HuH-7.5 (cell line): ENCODE results near the gene ZNF701.
"Not testable (repeated sequence)": the region's sequence is repeated elsewhere in the genome, so short reads cannot be mapped to it uniquely, and the experiment has no call there.

Source experiments
- DNase-seq: peaks from one replicate; pipeline ENCODE4 v3.0.0; 2011; ENCODE audit warnings: low spot score

Gene ZNF701

GRCh38 chr19:52566588-52566987 lies 3.5 kb upstream of the ZNF701 start:
- DNase-seq = no peak

DNA sequence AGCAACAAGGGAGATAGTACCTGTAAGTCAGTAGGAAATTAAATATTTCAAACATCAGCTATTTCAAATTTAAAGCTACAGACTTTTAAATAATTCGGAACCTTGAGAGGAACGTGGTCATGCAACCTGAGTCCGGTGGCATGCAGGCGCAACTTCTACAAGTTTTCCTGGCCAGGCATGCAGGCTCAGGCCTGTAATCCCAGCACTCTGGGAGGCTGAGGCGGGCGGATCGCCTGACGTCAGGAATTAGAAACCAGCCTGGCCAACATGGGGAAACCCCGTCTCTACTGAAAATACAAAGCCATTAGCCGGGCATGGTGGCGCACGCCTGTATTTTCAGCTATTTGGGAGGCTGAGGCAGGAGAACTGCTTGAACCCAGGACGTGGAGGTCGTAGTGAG lies 2.2 kb upstream of the ZNF701 start:
- no peak for DNase-seq

- not testable (repeated sequence) for DNase-seq
Observed at GRCh38 chr19:52569638-52569999, 468 bp upstream of the ZNF701 start.

DNA sequence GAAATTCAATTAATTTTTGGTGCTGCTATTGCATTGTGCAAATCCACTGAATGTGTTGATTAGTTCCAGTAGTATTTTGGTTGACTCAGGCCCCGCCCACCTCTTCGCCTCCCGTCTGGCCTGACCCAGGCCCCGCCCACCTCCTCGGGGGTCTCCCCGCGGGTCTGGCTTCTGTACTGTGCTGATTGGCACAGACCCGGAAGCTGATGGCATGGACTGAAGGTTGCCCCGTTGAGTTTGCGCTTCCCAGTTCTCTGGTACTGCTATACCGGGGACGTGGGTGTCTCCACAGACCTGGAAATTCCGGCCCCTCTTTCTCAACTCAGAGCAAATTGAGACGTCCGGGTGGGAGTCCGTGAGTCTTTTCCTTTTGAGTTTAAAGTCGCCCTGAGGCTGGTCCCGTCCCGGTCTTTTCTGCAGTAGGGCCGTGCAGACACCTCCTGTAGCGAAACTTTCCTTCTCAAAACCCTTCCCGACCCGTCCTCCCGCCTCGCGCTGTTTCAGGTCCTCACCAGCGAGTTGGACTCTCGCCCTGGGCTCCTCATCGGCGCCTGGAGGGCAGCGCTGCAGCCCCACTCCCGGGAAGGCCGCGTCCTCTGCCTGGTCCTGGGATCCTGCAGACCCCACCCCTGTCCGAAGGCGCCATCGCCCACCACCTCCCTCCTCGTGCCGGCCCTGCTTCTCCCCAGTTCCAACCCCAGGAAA lies 14.8 kb downstream of the ZNF701 start:
- DNase-seq = no peak

DNA sequence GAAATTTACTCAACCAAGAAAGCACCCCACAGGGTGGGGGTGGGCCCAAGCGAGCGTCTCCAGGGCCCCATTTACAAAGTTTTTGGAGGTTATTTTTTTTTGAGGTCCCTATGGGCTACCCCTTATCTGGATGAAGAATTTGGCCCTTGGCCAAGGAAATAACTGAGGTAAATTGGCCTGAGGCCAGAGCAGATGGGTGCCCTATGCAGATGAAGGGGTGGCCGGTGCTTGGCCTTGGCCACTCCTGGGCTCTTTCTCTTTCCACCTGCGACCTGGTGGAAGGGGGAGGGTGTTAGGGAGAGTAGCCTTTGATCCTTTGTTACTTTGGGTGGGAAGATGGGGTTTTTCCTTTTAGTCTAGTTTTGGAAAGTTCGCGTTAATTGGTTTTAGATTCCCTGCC lies 15.5 kb downstream of the ZNF701 start:
- no peak for DNase-seq

DNA sequence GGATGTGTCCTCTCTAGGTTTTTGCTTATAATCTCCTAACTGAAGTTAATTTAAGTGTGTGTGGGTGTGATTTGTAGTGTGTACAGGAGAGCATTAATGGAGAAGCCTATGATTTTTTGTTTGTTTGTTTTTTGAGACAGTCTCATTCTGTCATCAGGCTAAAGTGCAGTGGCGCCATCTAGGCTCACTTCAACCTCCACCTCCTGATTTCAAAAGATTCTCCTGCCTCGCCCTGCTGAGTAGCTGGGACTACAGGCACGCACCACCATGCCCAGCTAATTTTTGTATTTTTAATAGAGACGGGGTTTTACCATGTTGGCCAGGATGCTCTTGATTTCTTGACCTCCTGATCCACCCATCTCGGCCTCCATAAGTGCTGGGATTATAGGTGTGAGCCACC lies 20.6 kb downstream of the ZNF701 start:
- no peak for DNase-seq

GRCh38 chr19:52592301-52592700 lies 22.2 kb downstream of the ZNF701 start:
- no peak for DNase-seq

GRCh38 chr19:52593441-52593840 lies 23.4 kb downstream of the ZNF701 start:
- not testable (repeated sequence) for DNase-seq

DNA sequence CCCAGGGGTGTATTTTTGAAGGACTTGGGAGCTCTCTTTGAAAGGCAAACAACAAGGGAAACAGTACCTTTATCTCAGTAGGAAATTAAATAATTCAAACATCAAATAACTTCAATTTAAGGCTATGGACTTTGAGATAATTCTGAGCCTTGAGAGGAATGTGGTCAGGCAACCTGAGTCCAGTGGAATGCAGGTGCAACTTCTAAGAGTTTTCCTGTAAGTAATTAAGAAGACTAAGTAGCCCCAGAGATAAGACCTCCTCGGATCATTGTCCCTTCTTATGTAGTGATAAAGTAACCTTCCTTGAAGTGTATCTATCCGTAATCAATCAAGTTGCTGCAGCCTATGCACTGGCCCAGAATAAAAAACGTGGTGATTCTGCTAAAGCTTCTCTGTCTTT lies 29.2 kb downstream of the ZNF701 start:
- no peak for DNase-seq

GRCh38 chr19:52600639-52601024 lies 30.5 kb downstream of the ZNF701 start:
- DNase-seq = no peak

DNA sequence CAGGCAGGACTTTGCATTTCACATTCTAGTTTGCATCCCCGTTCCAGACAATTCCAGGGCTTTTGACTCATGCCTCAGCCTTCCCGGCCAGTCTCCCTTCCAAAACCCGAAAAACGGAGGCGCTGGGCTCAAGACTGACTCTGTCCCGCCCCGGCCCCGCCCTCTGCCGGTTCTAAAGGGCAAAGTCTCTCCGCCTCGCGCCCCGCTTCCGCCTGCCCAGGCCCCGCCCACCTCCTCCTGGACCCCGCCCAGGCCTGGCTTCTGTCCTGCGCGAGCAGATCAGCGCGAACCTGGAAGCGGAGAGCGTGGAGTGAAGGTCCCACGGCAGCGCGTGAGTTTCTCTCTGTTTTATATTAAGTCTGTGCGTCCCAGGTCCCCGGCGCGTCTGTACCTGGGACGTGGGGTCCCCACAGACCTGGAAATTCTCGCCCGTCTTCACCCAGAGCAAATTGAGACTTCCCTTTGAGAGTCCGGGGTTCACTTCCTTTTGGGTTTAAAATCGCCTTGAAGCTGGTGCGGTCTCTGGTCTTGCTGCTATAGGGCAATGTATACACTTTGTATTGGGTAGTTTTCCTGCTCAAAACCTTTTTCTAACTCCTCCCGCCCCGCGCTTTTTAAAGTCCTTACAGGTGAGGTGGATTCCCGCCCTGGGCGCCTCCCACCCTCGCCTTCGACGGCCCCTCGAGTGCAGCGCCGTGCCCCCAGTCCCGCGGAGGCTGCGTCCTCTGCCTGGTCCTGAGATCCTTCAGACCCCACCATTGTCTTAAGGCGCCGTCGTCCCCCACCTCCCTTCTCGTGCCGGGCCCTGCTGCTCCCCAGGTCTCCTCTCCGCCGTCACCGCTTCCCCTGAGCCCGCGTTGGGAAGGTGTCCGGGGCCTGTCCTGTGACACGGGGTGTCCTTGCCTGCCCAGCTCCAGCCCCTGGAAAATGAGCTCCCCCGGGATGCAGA lies 31.2 kb downstream of the ZNF701 start:
- DNase-seq = peak; percentile 80

DNA sequence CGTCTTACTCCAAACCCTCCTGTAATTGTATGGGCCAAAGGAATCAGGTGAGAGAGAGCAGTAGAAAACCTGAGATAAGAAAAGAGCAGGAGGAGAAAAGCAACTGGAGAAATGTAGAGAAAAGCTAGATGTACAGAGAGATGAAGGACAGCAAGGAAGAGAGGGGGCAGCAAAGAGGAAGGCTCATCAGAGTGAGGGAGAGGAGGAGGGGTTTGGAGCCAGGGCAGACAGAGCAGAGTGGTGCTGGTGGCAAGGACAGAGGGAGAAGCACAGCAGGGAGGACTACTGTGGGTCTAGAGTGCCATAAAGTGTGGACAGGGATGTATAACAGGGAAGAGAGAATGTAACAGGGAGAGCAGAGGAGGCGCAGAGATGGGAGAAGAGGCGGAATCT lies 31.9 kb downstream of the ZNF701 start:
- not testable (repeated sequence) for DNase-seq

GRCh38 chr19:52602941-52603340 lies 32.9 kb downstream of the ZNF701 start:
- DNase-seq = no peak

DNA sequence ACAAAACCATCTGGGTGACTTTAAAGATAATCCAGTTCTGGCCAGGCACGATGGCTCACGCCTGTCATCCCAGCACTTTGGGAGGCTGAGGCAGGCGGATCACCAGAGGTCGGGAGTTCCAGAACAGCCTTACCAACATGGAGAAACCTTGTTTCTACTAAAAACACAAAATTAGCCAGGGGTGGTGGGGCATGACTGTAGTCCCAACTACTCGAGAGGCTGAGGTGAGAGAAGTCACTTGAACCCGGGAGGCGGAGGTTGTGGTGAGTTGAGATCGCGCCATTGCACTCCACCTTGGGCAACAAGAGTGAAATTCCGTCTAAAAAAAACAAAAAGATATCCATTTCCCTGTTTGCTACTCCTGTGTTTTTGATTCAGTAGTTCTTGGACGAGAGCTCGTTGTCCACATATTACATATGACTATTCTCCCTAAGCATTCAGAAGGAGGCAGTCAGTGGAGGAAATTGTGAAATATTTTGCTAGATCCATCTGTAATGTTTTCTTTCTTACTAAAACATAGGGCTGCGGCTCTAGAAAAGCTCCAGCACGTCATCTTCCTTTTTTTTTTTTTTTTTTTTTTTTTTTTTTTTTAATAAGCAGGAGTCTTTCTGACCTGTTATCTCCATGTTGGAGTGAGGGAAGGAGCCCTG lies 33.6 kb downstream of the ZNF701 start:
- DNase-seq = no peak

DNA sequence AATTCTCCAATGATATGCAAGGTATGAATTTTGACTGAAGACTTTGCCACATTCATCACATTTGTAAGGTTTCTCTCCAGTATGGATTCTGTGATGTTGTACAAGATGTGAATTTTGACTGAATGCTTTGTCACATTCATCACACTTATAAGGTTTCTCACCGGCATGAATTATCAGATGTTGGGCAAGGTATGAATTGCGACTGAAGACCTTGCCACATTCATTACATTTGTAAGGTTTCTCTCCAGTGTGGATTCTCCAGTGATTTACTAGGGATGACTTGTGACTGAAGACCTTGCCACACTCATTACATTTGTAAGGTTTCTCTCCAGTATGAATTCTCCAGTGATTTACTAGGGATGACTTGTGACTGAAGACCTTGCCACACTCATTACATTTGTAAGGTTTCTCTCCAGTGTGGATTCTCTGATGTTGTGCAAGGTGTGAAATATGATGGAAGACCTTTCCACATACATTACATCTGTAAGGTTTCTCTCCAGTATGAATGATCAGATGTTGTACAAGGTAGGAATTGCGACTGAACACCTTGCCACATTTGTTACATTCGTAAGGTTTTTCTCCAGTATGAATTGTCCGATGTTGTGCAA lies 43.3 kb downstream of the ZNF701 start:
- no peak for DNase-seq

- no peak for DNase-seq
Observed at GRCh38 chr19:52621376-52621775, 51.3 kb downstream of the ZNF701 start.

DNA sequence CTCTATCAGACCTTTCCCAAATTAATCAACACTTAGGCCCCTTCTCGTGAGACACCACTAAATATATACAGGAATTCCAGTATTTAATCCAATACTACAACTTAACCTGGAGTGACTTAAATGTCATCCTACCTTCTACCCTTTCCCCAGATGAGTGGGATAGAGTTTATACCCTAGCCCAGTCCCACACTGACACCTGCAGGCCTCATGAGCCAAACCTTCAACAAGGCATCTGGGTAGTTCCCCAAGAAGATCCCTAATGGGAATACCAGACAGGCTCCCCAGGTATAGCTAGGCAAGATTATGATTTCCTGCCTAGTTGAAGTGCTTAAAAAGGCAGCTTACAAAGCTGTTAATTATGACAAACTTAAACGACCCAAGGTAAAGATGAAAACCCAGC lies 52.2 kb downstream of the ZNF701 start:
- no peak for DNase-seq

- DNase-seq = no peak
Observed at GRCh38 chr19:52626915-52627314, 56.8 kb downstream of the ZNF701 start.

GRCh38 chr19:52627441-52627840 lies 57.4 kb downstream of the ZNF701 start:
- DNase-seq = not testable (repeated sequence)

DNA sequence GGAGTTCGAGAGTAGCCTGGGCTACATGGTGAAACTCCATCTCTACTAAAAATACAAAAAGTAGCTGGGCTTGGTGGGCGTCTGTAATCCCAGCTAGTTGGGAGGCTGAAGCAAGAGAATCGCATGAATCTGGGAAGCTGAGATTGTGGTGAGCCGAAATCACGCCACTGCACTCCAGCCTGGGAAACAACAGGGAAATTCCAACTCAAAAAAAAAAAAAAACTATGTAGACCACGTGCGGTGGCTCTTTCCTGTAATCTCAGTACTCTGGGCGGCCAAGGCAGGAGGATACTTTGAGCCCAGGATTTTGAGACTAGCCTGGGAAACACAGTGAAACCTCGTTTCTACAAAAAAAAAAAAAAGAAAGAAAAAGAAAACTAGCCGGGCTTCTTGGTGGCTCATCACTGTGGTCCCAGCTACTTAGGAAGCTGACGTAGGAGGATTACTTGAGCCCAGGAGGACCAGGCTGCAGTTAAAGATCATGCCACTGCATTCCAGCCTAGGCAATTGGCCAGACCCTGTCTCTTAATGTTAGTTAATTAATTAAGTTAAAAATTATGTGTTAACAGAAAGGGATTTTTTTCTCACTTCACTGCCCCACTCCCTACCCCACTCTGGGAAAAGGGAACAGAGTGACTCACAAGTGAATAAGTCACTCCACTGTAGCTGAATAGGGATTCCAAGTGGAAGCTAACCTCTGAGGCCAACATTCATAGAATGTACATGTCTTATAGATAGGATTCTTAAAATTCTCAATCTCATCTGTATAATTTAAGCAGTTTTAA lies 65.9 kb downstream of the ZNF701 start:
- no peak for DNase-seq
